Pancreas (tissue), 10 donors: Measurements from ENCODE around the gene UBL3. TPM values are rescaled to one million over a fixed set of nuclear protein-coding genes. Genes with fewer than 3 reads are reported as not detected.

Experiments
- ATAC-seq, 4 donors: fragments of 200-7000 bp; cut with Tn5 transposase; one replicate each; pipeline versions ENCODE4 v1.8.0 to v1.9.1; 2020; ENCODE audit warnings: mild to moderate bottlenecking in 4 of 4, moderate library complexity in 4 of 4
- DNase-seq, 6 donors: peaks; one replicate each; pipeline ENCODE4 v3.0.0-alpha.2; 2020
- FAIRE-seq: peaks from 2 replicates; lab custom pipeline; 2012; peaks lifted over from hg19 to GRCh38; lab: Jason Lieb, UNC
- H3K27ac ChIP-seq, 4 donors: fragments of 200-600 bp; sonication (generic); 1 replicate in 3 of 4; 2 replicates in 1 of 4; pipeline versions ENCODE4 v1.5.0 to v1.8.0; 2020
- H3K27me3 ChIP-seq, 4 donors: fragments of 200-600 bp; one replicate each; pipeline ENCODE4 v1.8.0; 2021
- H3K36me3 ChIP-seq, 3 donors: fragments of 200-600 bp; sonication (generic) in 1 of 3; one replicate each; pipeline versions ENCODE4 v1.5.0 to v1.8.0; 2020 to 2021
- H3K4me1 ChIP-seq, 3 donors: fragments of 200-600 bp; one replicate each; pipeline ENCODE4 v1.8.0; 2021
- H3K4me3 ChIP-seq, 4 donors: fragments of 200-600 bp; sonication (generic) in 2 of 4; one replicate each; pipeline versions ENCODE4 v1.5.0 to v1.8.0; 2020 to 2021
- H3K9me3 ChIP-seq, 4 donors: fragments of 200-600 bp; one replicate each; pipeline ENCODE4 v1.8.0; 2021
- WGBS, 2 donors: extraction: QIAGEN DNeasy Blood & Tissue Kit; methylation state at CpG; one replicate each; pipeline ENCODE4 v1.1.7; 2013; 5-methylcytosine and 5-hydroxymethylcytosine counted together
- intact Hi-C, 3 donors: fragments of 100-400 bp; cut with DNase I; formaldehyde crosslinking; loops; one replicate each; pipeline versions ENCODE4 v1.11.1 to v1.14.2; 2022
- polyA plus RNA-seq, 2 donors: library from polyadenylated mRNA; stranded (reverse); fragments of 200-250 nt; gene quantifications; one replicate each; pipeline ENCODE4 v1.2.3, GENCODE V29; 2013
- total RNA-seq, 6 donors: library from RNA; stranded (reverse); fragmentation: NEBNext Ultra II Directional in 4 of 6; extraction: Animal tissue kit (Norgen Biotek cat#: 25700) in 4 of 6; gene quantifications; one replicate each; pipeline versions ENCODE4 v1.2.1 to v1.2.4, GENCODE V29; 2021 to 2023
- TF ChIP-seq, protein P1 (sequence below), 4 donors: fragments of 200-600 bp; sonication (generic) in 3 of 4; IDR thresholded peaks; one replicate each; pipeline versions ENCODE4 v1.5.0 to v1.8.0; 2021; ENCODE audit warnings: antibody characterized with exemption in 4 of 4
- donor health status: healthy with polysubstance abuse.
- donor health status: DM: no; HTN: no; CAD: no; lungs with moderate emphysema.
- donor health status: DM: no; HTN: no; CAD: no.
- donor health status: control.
- donor health status: control.
- donor health status: Bipolar disorder and iron deficiency.
- donor health status: DM: yes; HTN: yes; CAD: no.
- donor health status: DM: no; HTN: no; CAD: no.
- donor health status: DM: no; HTN: no; CAD: no.
- donor health status: DM: yes; HTN: yes; CAD: no.

The UBL3 gene
- total and polyA plus RNA-seq, 8 donors: 9.7 to 31.5 (median 23.1) TPM

- 91 to 93% methylated on average over 2 of the region's 2 CpGs for WGBS, 2 donors
- DNase-seq: no peak
These were observed 86.8 kb downstream of the UBL3 start for GRCh38 chr13:29763436-29764180.

DNA sequence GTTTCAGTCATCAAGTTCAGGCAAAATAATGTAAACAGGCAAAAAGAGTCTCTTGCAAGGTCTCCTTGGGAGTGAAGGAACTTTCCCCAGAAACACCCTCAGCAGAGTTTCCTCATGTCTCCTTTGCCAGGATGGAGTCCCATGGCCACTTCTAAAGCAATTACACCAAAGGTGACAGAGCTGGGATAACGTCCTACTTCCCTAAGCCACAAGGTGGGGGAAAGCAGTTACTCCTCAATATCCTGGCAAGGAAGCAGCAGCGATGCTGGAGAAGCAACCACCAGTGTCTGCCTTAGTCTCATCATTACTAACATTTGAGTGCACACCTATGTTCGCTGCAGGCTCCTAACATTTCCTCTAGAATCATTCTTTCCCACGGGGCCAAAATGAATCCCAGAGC, 88.6 kb downstream of the UBL3 start:
- Histone ChIP-seq H3K9me3 (no peaks in the 10 kb centered on the region), H3K4me3 (no peak overlapping the region), H3K4me1 (peaks cover 0 to 8% (median 6%) of the 10 kb centered on the region in 3 donors), H3K27me3 (no peaks in the 10 kb centered on the region), H3K36me3 (peaks cover 0 to 6% (median 4%) of the 10 kb centered on the region in 3 donors), H3K27ac (no peak overlapping the region)
- intact Hi-C loops: no loop called here
- ATAC-seq: peak in 1 of 4 donors; percentile 36
- 71 to 73% methylated on average over 4 of the region's 4 CpGs for WGBS, 2 donors
- TF ChIP-seq, protein P1, sequence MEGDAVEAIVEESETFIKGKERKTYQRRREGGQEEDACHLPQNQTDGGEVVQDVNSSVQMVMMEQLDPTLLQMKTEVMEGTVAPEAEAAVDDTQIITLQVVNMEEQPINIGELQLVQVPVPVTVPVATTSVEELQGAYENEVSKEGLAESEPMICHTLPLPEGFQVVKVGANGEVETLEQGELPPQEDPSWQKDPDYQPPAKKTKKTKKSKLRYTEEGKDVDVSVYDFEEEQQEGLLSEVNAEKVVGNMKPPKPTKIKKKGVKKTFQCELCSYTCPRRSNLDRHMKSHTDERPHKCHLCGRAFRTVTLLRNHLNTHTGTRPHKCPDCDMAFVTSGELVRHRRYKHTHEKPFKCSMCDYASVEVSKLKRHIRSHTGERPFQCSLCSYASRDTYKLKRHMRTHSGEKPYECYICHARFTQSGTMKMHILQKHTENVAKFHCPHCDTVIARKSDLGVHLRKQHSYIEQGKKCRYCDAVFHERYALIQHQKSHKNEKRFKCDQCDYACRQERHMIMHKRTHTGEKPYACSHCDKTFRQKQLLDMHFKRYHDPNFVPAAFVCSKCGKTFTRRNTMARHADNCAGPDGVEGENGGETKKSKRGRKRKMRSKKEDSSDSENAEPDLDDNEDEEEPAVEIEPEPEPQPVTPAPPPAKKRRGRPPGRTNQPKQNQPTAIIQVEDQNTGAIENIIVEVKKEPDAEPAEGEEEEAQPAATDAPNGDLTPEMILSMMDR (IDR thresholded peaks at IDR 0.05): no peak
- no peak for DNase-seq
- FAIRE-seq: no peak

More at GRCh38 chr13:29763436-29764180, 86.8 kb downstream of the UBL3 start:
- FAIRE-seq (no peak), ATAC-seq (no peak)
- Histone ChIP-seq H3K27me3 (no peaks in the 10 kb centered on the region), H3K4me1 (peaks cover 0 to 8% (median 6%) of the 10 kb centered on the region in 3 donors), H3K36me3 (peaks cover 0 to 12% (median 4%) of the 10 kb centered on the region in 3 donors), H3K27ac (no peak overlapping the region), H3K4me3 (no peak overlapping the region), H3K9me3 (no peaks in the 10 kb centered on the region)
- intact Hi-C loops: no loop called here
- TF ChIP-seq, protein P1 (IDR thresholded peaks at IDR 0.05): no peak

DNA sequence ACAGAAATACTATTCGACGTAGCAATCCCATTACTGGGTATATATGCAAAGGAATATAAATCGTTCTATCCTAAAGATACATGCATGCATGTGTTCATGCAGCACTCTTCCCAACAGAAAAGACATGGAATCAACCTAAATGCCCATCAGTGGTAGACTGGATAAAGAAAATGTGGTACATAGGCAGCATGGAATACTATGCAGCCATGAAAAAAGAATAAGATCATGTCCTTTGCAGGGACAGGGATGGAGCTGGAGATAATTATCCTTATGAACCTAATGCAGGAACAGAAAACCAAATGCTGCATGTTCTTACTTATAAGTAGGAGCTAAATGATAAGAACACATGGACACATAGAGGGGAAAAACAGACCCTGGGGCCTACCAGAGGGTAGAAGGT, 89.3 kb downstream of the UBL3 start:
- TF ChIP-seq, protein P1 (IDR thresholded peaks at IDR 0.05): no peak
- peaks cover 0 to 8% (median 6%) of the 10 kb centered on the region in 3 donors for H3K4me1 ChIP-seq
- H3K9me3 ChIP-seq: no peaks in the 10 kb centered on the region
- WGBS, 2 donors: 57 to 75% methylated on average over 3 of the region's 3 CpGs
- no peaks in the 10 kb centered on the region for H3K27me3 ChIP-seq
- no peak overlapping the region for H3K27ac ChIP-seq
- peaks cover 0 to under 1% (median 0%) of the 10 kb centered on the region in 3 donors for H3K36me3 ChIP-seq
- DNase-seq: no peak
- no peak for ATAC-seq
- intact Hi-C loops: no loop called here
- H3K4me3 ChIP-seq: no peak overlapping the region
- no peak for FAIRE-seq

DNA sequence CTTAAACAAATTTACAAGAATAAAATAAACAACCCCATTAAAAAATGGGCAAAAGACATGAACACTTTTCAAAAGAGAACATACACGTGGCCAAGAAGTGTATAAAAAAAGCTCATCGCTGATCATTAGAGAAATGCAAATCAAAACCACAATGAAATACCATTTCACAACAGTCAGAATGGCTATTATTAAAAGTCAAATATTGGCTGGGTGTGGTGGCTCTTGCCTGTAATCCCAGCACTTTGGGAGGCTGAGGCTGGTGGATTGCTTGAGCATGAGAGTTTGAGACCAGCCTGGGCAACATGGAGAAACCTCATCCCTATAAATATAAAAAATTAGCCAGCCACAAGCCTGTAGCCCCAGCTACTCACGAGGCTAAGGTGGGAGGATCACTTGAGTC, 89.9 kb downstream of the UBL3 start:
- H3K9me3 ChIP-seq: no peaks in the 10 kb centered on the region
- DNase-seq: no peak
- H3K27me3 ChIP-seq: no peaks in the 10 kb centered on the region
- no peaks in the 10 kb centered on the region for H3K36me3 ChIP-seq
- no peak overlapping the region for H3K27ac ChIP-seq
- intact Hi-C loops: no loop called here
- no peak overlapping the region for H3K4me3 ChIP-seq
- TF ChIP-seq, protein P1 (IDR thresholded peaks at IDR 0.05): no peak
- no peak for FAIRE-seq
- H3K4me1 ChIP-seq: peaks cover 0 to 6% (median 6%) of the 10 kb centered on the region in 3 donors
- 90 to 91% methylated on average over 3 of the region's 3 CpGs for WGBS, 2 donors
- ATAC-seq: no peak
